Thyroid gland (tissue), 4 donors: ENCODE results near the gene MICU1. TPM values are rescaled to one million over a fixed set of nuclear protein-coding genes. Genes with fewer than 3 reads are reported as not detected.

Experiments
- DNase-seq, 2 donors: peaks; one replicate each; pipeline ENCODE4 v3.0.0-alpha.2; 2019
- H3K27ac ChIP-seq, 3 donors: fragments of 200-600 bp; sonication (generic); 1 replicate in 2 of 3; 2 replicates in 1 of 3; pipeline ENCODE4 v1.5.1; 2016 to 2019; ENCODE audit warnings: mild to moderate bottlenecking in 1 of 3, moderate library complexity in 1 of 3
- H3K27me3 ChIP-seq: fragments of 200-600 bp; sonication (generic); one replicate; pipeline ENCODE4 v1.5.1; 2019
- H3K36me3 ChIP-seq, 2 donors: fragments of 200-600 bp; sonication (generic); one replicate each; pipeline ENCODE4 v1.5.1; 2016 to 2019
- H3K4me1 ChIP-seq, 2 donors: fragments of 200-600 bp; sonication (generic); one replicate each; pipeline ENCODE4 v1.5.1; 2017 to 2019
- H3K4me3 ChIP-seq, 3 donors: fragments of 200-600 bp; sonication (generic); replicated peaks in 1 of 3; 1 replicate in 2 of 3; 2 replicates in 1 of 3; pipeline ENCODE4 v1.5.1; 2016; ENCODE audit warnings: mild to moderate bottlenecking in 1 of 3
- H3K9me3 ChIP-seq: fragments of 200-600 bp; sonication (generic); one replicate; pipeline ENCODE4 v1.5.1; 2017
- CTCF ChIP-seq, 6 experiments: fragments of 200-600 bp in 3 of 6; fragments of 450-650 bp in 3 of 6; sonication (generic) in 3 of 6; IDR thresholded peaks; one replicate each; pipeline ENCODE4 v1.5.1; 2016 to 2019; ENCODE audit warnings: antibody characterized with exemption in 6 of 6, mild to moderate bottlenecking in 2 of 6, inconsistent platforms in 1 of 6, moderate library complexity in 1 of 6
- POLR2A ChIP-seq, 2 donors: fragments of 450-650 bp; IDR thresholded peaks; one replicate each; pipeline ENCODE4 v1.6.1; 2017; ENCODE audit warnings: antibody characterized with exemption in 2 of 2, mild to moderate bottlenecking in 2 of 2, moderate library complexity in 1 of 2
- WGBS, 2 donors: methylation state at CpG; one replicate each; pipeline ENCODE4 v1.1.5; 2017; 5-methylcytosine and 5-hydroxymethylcytosine counted together
- intact Hi-C: fragments of 100-400 bp; cut with DNase I; formaldehyde crosslinking; loops from one replicate; pipeline ENCODE4 v1.15.1; 2023
- total RNA-seq, 4 donors: library from RNA; depleted of rRNA; stranded (reverse); fragments of >200 nt; gene quantifications; one replicate each; pipeline ENCODE4 v1.2.3, GENCODE V29; 2016

Gene MICU1
- total RNA-seq, 4 donors from 2014 or later: 26.5 to 33.9 (median 31.5) TPM

- Histone ChIP-seq H3K9me3 (no peaks in the 10 kb centered on the region), H3K27me3 (no peaks in the 10 kb centered on the region), H3K36me3 (no peaks in the 10 kb centered on the region), H3K27ac (no peak overlapping the region), H3K4me3 (no peak overlapping the region), H3K4me1 (no peaks in the 10 kb centered on the region)
- DNase-seq: no peak
- WGBS, 2 donors: 91 to 93% methylated on average over 1 of the region's 1 CpG
- TF ChIP-seq POLR2A (IDR thresholded peaks at IDR 0.05): no peak
- TF ChIP-seq CTCF (IDR thresholded peaks at IDR 0.05): no peak
- intact Hi-C loops: no loop called here
Observed at GRCh38 chr10:72499701-72500100, 126.2 kb downstream of the MICU1 start.

- intact Hi-C loops: no loop called here
- H3K9me3 ChIP-seq: no peaks in the 10 kb centered on the region
- no peaks in the 10 kb centered on the region for H3K4me1 ChIP-seq
- no peak overlapping the region for H3K27ac ChIP-seq
- H3K36me3 ChIP-seq: no peaks in the 10 kb centered on the region
- 69 to 80% methylated on average over 4 of the region's 4 CpGs for WGBS, 2 donors
- TF ChIP-seq POLR2A (IDR thresholded peaks at IDR 0.05) (no peak), CTCF (IDR thresholded peaks at IDR 0.05) (no peak)
- no peaks in the 10 kb centered on the region for H3K27me3 ChIP-seq
- no peak overlapping the region for H3K4me3 ChIP-seq
- no peak for DNase-seq
Observed at GRCh38 chr10:72490951-72491350, 134.9 kb downstream of the MICU1 start.

- Histone ChIP-seq H3K9me3 (no peaks in the 10 kb centered on the region), H3K36me3 (no peaks in the 10 kb centered on the region), H3K27me3 (no peaks in the 10 kb centered on the region), H3K27ac (no peak overlapping the region), H3K4me1 (no peaks in the 10 kb centered on the region), H3K4me3 (no peak overlapping the region)
- TF ChIP-seq POLR2A (IDR thresholded peaks at IDR 0.05): no peak
- TF ChIP-seq CTCF (IDR thresholded peaks at IDR 0.05): no peak
- intact Hi-C loops: no loop called here
- WGBS, 2 donors: 83 to 85% methylated on average over 3 of the region's 3 CpGs
- no peak for DNase-seq
Observed at GRCh38 chr10:72487521-72487920, 138.4 kb downstream of the MICU1 start.

GRCh38 chr10:72487116-72487515 is 138.8 kb downstream of the MICU1 start:
- TF ChIP-seq CTCF (IDR thresholded peaks at IDR 0.05) (no peak), POLR2A (IDR thresholded peaks at IDR 0.05) (no peak)
- 90 to 94% methylated on average over 4 of the region's 4 CpGs for WGBS, 2 donors
- no peaks in the 10 kb centered on the region for H3K4me1 ChIP-seq
- H3K4me3 ChIP-seq: no peak overlapping the region
- no peaks in the 10 kb centered on the region for H3K27me3 ChIP-seq
- intact Hi-C loops: no loop called here
- DNase-seq: no peak
- no peaks in the 10 kb centered on the region for H3K9me3 ChIP-seq
- H3K27ac ChIP-seq: no peak overlapping the region
- H3K36me3 ChIP-seq: no peaks in the 10 kb centered on the region

GRCh38 chr10:72485701-72486100 is 140.2 kb downstream of the MICU1 start:
- Histone ChIP-seq H3K27me3 (no peaks in the 10 kb centered on the region), H3K4me1 (no peaks in the 10 kb centered on the region), H3K9me3 (no peaks in the 10 kb centered on the region), H3K27ac (no peak overlapping the region), H3K36me3 (no peaks in the 10 kb centered on the region), H3K4me3 (no peak overlapping the region)
- TF ChIP-seq POLR2A (IDR thresholded peaks at IDR 0.05) (no peak), CTCF (IDR thresholded peaks at IDR 0.05) (no peak)
- intact Hi-C loops: no loop called here
- WGBS, 2 donors: 88% methylated on average over 3 of the region's 3 CpGs
- DNase-seq: no peak
